H1 (cell line): ENCODE results near the gene LYPD3. TPM values are rescaled to one million over a fixed set of nuclear protein-coding genes. Genes with fewer than 3 reads are reported as not detected.

ENCODE experiments used
- CTCF ChIA-PET: fragments of 300-600 bp; sonication (Branson Sonifier 250); formaldehyde crosslinking; loops from one replicate; lab custom pipeline; 2021; ENCODE audit not compliant: partially characterized antibody; lab: Charles Lee
- POLR2A ChIA-PET: fragments of 300-600 bp; sonication (Branson Sonifier 250); formaldehyde crosslinking; loops from one replicate; lab custom pipeline; 2021; ENCODE audit warnings: inconsistent platforms; ENCODE audit not compliant: partially characterized antibody; lab: Charles Lee
- DNase-seq, 2 experiments: peaks; one replicate each; pipeline versions ENCODE4 v3.0.0 to v3.0.0-alpha.2; 2010 to 2022; ENCODE audit warnings: low spot score in 2 of 2, low read depth in 1 of 2, mixed read lengths in 1 of 2
- FAIRE-seq: peaks from 2 replicates; lab custom pipeline; 2011; peaks lifted over from hg19 to GRCh38; lab: Jason Lieb, UNC
- H2AFZ ChIP-seq: 2 replicates; pipeline ENCODE4 v1.8.1; 2012; ENCODE audit warnings: low read length, inconsistent platforms
- H2AK5ac ChIP-seq: 2 replicates; pipeline ENCODE4 v1.6.1; 2013; ENCODE audit warnings: low read depth, low read length
- H2BK120ac ChIP-seq: replicated peaks from 2 replicates; pipeline ENCODE3; 2013; ENCODE audit warnings: low read depth, low read length, inconsistent platforms
- H2BK12ac ChIP-seq: 2 replicates; pipeline ENCODE4 v1.6.1; 2013; ENCODE audit warnings: low read depth, low read length
- H2BK15ac ChIP-seq: 2 replicates; pipeline ENCODE4 v1.6.1; 2013; ENCODE audit warnings: low read length
- H2BK20ac ChIP-seq: 2 replicates; pipeline ENCODE4 v1.6.1; 2013; ENCODE audit warnings: low read length
- H2BK5ac ChIP-seq: 2 replicates; pipeline ENCODE4 v1.6.1; 2013; ENCODE audit warnings: low read depth, low read length
- H3K14ac ChIP-seq: 2 replicates; pipeline ENCODE4 v1.6.1; 2013; ENCODE audit warnings: inconsistent platforms; ENCODE audit not compliant: insufficient read length
- H3K18ac ChIP-seq: 2 replicates; pipeline ENCODE4 v1.6.1; 2013; ENCODE audit warnings: low read length; ENCODE audit errors: extremely low read depth
- H3K23ac ChIP-seq: 2 replicates; pipeline ENCODE4 v1.6.1; 2013; ENCODE audit warnings: inconsistent platforms; ENCODE audit not compliant: insufficient read length
- H3K23me2 ChIP-seq: 2 replicates; pipeline ENCODE4 v1.6.1; 2013; ENCODE audit warnings: low read depth, low read length
- H3K27ac ChIP-seq: 2 replicates; pipeline ENCODE4 v1.6.1; 2011; ENCODE audit warnings: low read depth, low read length, inconsistent platforms
- H3K27me3 ChIP-seq, 4 experiments: replicated peaks in 1 of 4; 1 replicate in 1 of 4; 2 replicates in 3 of 4; pipeline versions ENCODE4 v1.6.1 to v1.8.1; 2011 to 2013; ENCODE audit warnings: low read length in 3 of 4, mild to moderate bottlenecking in 3 of 4, inconsistent platforms in 2 of 4, mixed read lengths in 2 of 4, moderate library complexity in 1 of 4; ENCODE audit not compliant: control insufficient read depth in 3 of 4, insufficient read depth in 3 of 4; ENCODE audit errors: extremely low read depth in 1 of 4
- H3K36me3 ChIP-seq, 4 experiments: 2 replicates each; pipeline versions ENCODE4 v1.6.1 to v1.8.1; 2011 to 2013; ENCODE audit warnings: mild to moderate bottlenecking in 4 of 4, low read length in 3 of 4, moderate library complexity in 2 of 4, control low read depth in 1 of 4, inconsistent platforms in 1 of 4; ENCODE audit not compliant: insufficient read depth in 4 of 4, control insufficient read depth in 2 of 4
- H3K4ac ChIP-seq: replicated peaks from 2 replicates; pipeline ENCODE3; 2013; ENCODE audit warnings: low read length, low read depth, mixed read lengths, inconsistent platforms; ENCODE audit not compliant: insufficient read length
- H3K4me1 ChIP-seq, 4 experiments: replicated peaks in 1 of 4; 1 replicate in 1 of 4; 2 replicates in 3 of 4; pipeline versions ENCODE4 v1.6.1 to v1.8.1; 2011 to 2013; ENCODE audit warnings: low read length in 3 of 4, inconsistent platforms in 2 of 4, mixed read lengths in 1 of 4; ENCODE audit not compliant: insufficient read depth in 4 of 4, control insufficient read depth in 3 of 4
- H3K4me2 ChIP-seq, 2 experiments: 2 replicates each; pipeline versions ENCODE4 v1.6.1 to v1.8.1; 2011 to 2013; ENCODE audit warnings: low read depth in 2 of 2, low read length in 2 of 2, control low read depth in 1 of 2, inconsistent platforms in 1 of 2, mild to moderate bottlenecking in 1 of 2; ENCODE audit not compliant: insufficient read depth in 1 of 2
- H3K4me3 ChIP-seq, 4 experiments: fragments of 200-600, 300-600 bp in 1 of 4; sonication (generic), shearing (Covaris generic), sonication (Bioruptor Twin) in 1 of 4; 2 replicates each; pipeline versions ENCODE4 v1.5.1 to v1.8.1; 2011 to 2016; ENCODE audit warnings: low read length in 4 of 4, low read depth in 3 of 4, control low read depth in 2 of 4, inconsistent platforms in 2 of 4, mild to moderate bottlenecking in 2 of 4, mixed read lengths in 1 of 4, moderate library complexity in 1 of 4; ENCODE audit not compliant: insufficient read depth in 2 of 4; ENCODE audit errors: extremely low read depth in 1 of 4
- H3K56ac ChIP-seq: replicated peaks from 2 replicates; pipeline ENCODE3; 2013; ENCODE audit warnings: low read depth, mild to moderate bottlenecking, mixed read lengths, low read length, inconsistent platforms; ENCODE audit not compliant: insufficient read length
- H3K79me1 ChIP-seq: 2 replicates; pipeline ENCODE4 v1.6.1; 2013; ENCODE audit warnings: low read depth, low read length, control low read depth
- H3K79me2 ChIP-seq, 2 experiments: 2 replicates each; pipeline versions ENCODE4 v1.6.1 to v1.8.1; 2012 to 2013; ENCODE audit warnings: low read length in 2 of 2, mild to moderate bottlenecking in 2 of 2, inconsistent platforms in 1 of 2; ENCODE audit not compliant: insufficient read depth in 2 of 2, control insufficient read depth in 1 of 2
- H3K9ac ChIP-seq, 4 experiments: replicated peaks in 1 of 4; 1 replicate in 1 of 4; 2 replicates in 3 of 4; pipeline versions ENCODE4 v1.6.1 to v1.8.1; 2011 to 2013; ENCODE audit warnings: low read depth in 3 of 4, low read length in 3 of 4, control low read depth in 2 of 4, mild to moderate bottlenecking in 2 of 4, moderate library complexity in 2 of 4, inconsistent platforms in 1 of 4; ENCODE audit errors: extremely low read depth in 1 of 4
- H3K9me3 ChIP-seq, 2 experiments: 2 replicates each; pipeline versions ENCODE4 v1.6.1 to v1.8.1; 2012 to 2013; ENCODE audit warnings: mild to moderate bottlenecking in 2 of 2, moderate library complexity in 2 of 2, control low read depth in 1 of 2, inconsistent platforms in 1 of 2, low read depth in 1 of 2, low read length in 1 of 2, mixed read lengths in 1 of 2; ENCODE audit not compliant: insufficient read depth in 2 of 2
- H4K20me1 ChIP-seq, 2 experiments: replicated peaks in 1 of 2; 2 replicates each; pipeline versions ENCODE3 to v1.8.1; 2011 to 2013; ENCODE audit warnings: inconsistent platforms in 2 of 2, low read length in 2 of 2, mild to moderate bottlenecking in 1 of 2; ENCODE audit not compliant: insufficient read depth in 2 of 2, control insufficient read depth in 1 of 2
- H4K5ac ChIP-seq: 2 replicates; pipeline ENCODE4 v1.6.1; 2013; ENCODE audit warnings: low read length, low read depth, mixed read lengths, inconsistent platforms; ENCODE audit not compliant: insufficient read length
- H4K8ac ChIP-seq: 2 replicates; pipeline ENCODE4 v1.8.0; 2013; ENCODE audit warnings: mild to moderate bottlenecking, moderate library complexity, low read length, inconsistent platforms; ENCODE audit not compliant: insufficient read depth; ENCODE audit errors: extremely low read depth
- H4K91ac ChIP-seq: replicated peaks from 2 replicates; pipeline ENCODE3; 2013; ENCODE audit warnings: low read length, mixed read lengths, inconsistent platforms; ENCODE audit not compliant: insufficient read length
- CEBPB ChIP-seq: IDR thresholded peaks from 2 replicates; pipeline ENCODE4 v1.6.1; 2012; ENCODE audit warnings: low read depth, low read length
- SAP30 ChIP-seq: fragments of 300-600 bp; sonication (generic); IDR thresholded peaks from 2 replicates; pipeline ENCODE4 v1.7.1; 2012; ENCODE audit warnings: low read length, moderate library complexity, mild to moderate bottlenecking, inconsistent platforms; ENCODE audit not compliant: insufficient read depth, insufficient replicate concordance
- TBP ChIP-seq: IDR thresholded peaks from 2 replicates; pipeline ENCODE4 v1.6.1; 2011; ENCODE audit warnings: low read depth, low read length, improper control_type of control experiment
- WGBS, 2 experiments: shearing (Covaris generic) in 1 of 2; methylation state at CpG; one replicate each; pipeline versions ENCODE4 v1.1.6 to v1.1.7; 2013 to 2015; ENCODE audit warnings: low lambda C conversion rate in 2 of 2, mixed read lengths in 2 of 2, inconsistent platforms in 1 of 2, low coverage in 1 of 2, missing lambda C conversion rate in 1 of 2; ENCODE audit not compliant: insufficient replicate concordance in 2 of 2, insufficient coverage in 1 of 2, insufficient read length in 1 of 2; ENCODE audit errors: extremely low coverage in 1 of 2, missing lambda C conversion rate in 1 of 2; 5-methylcytosine and 5-hydroxymethylcytosine counted together
- polyA plus RNA-seq, 7 experiments: library from polyadenylated mRNA; depleted of rRNA in 3 of 7; stranded (reverse) in 5 of 7; unstranded in 2 of 7; fragments of >200 nt in 5 of 7; fragments of 200-250 nt in 2 of 7; gene quantifications; 1 replicate in 5 of 7; 2 replicates in 1 of 7; 4 replicates in 1 of 7; pipeline versions ENCODE4 v1.2.1 to v1.2.3, GENCODE V29; 2011 to 2013; ENCODE audit warnings: missing spikeins in 2 of 7, mixed read lengths in 2 of 7
- total RNA-seq: library from RNA; stranded (reverse); fragmentation: NEBNext Ultra II Directional; extraction: Animal tissue kit (Norgen Biotek cat#: 25700); gene quantifications from 2 replicates; pipeline ENCODE4 v1.2.1, GENCODE V29; 2021

LYPD3 gene
- total and polyA plus RNA-seq, 2 of the 8 experiments (the other 6 are each of a cell fraction or from before 2014, with no cell fraction given) = 4.1 to 16.4 TPM

- Histone ChIP-seq H3K23me2 (no peaks in the 10 kb centered on the region), H3K9ac (no peak overlapping the region), H3K4me3 (no peak overlapping the region), H3K36me3 (peaks cover 0 to 4% (median 1%) of the 10 kb centered on the region in 4 experiments; a peak in 1 of 8 replicates), H3K4me2 (no peak overlapping the region), H2BK20ac (no peak overlapping the region), H3K14ac (no peak overlapping the region), H3K79me2 (no peaks in the 10 kb centered on the region), H2AK5ac (no peak overlapping the region), H2BK15ac (no peak overlapping the region), H3K56ac (no peak overlapping the region), H3K27ac (no peak overlapping the region), H2BK120ac (no peak overlapping the region), H3K18ac (no peak overlapping the region), H3K27me3 (no peaks in the 10 kb centered on the region), H3K4me1 (no peaks in the 10 kb centered on the region), H2BK5ac (no peak overlapping the region), H4K20me1 (no peaks in the 10 kb centered on the region), H4K91ac (no peak overlapping the region), H3K79me1 (no peaks in the 10 kb centered on the region), H4K8ac (no peak overlapping the region), H2BK12ac (no peak overlapping the region), H2AFZ (no peak overlapping the region), H3K9me3 (no peaks in the 10 kb centered on the region), H4K5ac (no peak overlapping the region), H3K23ac (no peak overlapping the region), H3K4ac (no peak overlapping the region)
- ChIA-PET CTCF (interaction anchor here (1.1 to 4.4 kb wide), 2 partner anchors 9 to 77 kb away, joined by 4 to 25 read pairs; no protein-coding TSS in a partner anchor), POLR2A (interaction anchor here (1.0 kb wide), 1 partner anchor 10 kb away, joined by 3 read pairs; no protein-coding TSS in a partner anchor)
- no peak for FAIRE-seq
- no peak for DNase-seq
- WGBS, 2 experiments = 85% methylated on average over 5 of the region's 5 CpGs; no CpG with 5 or more reads in 1 of the 2 experiments
- TF ChIP-seq TBP (no peak), CEBPB (no peak), SAP30 (no peak)
These were observed 45.9 kb upstream of the LYPD3 start for GRCh38 chr19:43511324-43511723.
